GM19238 (cell line): ENCODE data around the gene ABCC6.
"Not testable (repeated sequence)": the region's sequence is repeated elsewhere in the genome, so short reads cannot be mapped to it uniquely, and the experiment has no call there.

Experiments
- DNase-seq: peaks from one replicate; pipeline ENCODE4 v3.0.0; 2011; ENCODE audit warnings: low spot score; ENCODE audit not compliant: insufficient read length

Gene ABCC6

GRCh38 chr16:16223662-16224241, 458 bp upstream of the ABCC6 start:
- DNase-seq: not testable (repeated sequence)

GRCh38 chr16:16221382-16221781, 1.9 kb downstream of the ABCC6 start:
- DNase-seq: not testable (repeated sequence)

- DNase-seq: not testable (repeated sequence)
These were observed 2.8 kb downstream of the ABCC6 start for GRCh38 chr16:16220449-16220848.

- DNase-seq: not testable (repeated sequence)
These were observed 4.5 kb downstream of the ABCC6 start for GRCh38 chr16:16218787-16219186.

GRCh38 chr16:16218349-16218748, 4.9 kb downstream of the ABCC6 start:
- not testable (repeated sequence) for DNase-seq

GRCh38 chr16:16213863-16214293, 9.4 kb downstream of the ABCC6 start:
- not testable (repeated sequence) for DNase-seq

GRCh38 chr16:16211404-16211803, 11.9 kb downstream of the ABCC6 start:
- DNase-seq: not testable (repeated sequence)

GRCh38 chr16:16208461-16208860, 14.8 kb downstream of the ABCC6 start:
- DNase-seq: not testable (repeated sequence)

- DNase-seq: not testable (repeated sequence)
These were observed 15.4 kb downstream of the ABCC6 start for GRCh38 chr16:16207787-16208334.

GRCh38 chr16:16207097-16207786, 16.1 kb downstream of the ABCC6 start:
- DNase-seq: not testable (repeated sequence)

- DNase-seq: not testable (repeated sequence)
These were observed 17.4 kb downstream of the ABCC6 start for GRCh38 chr16:16205864-16206263.

GRCh38 chr16:16204552-16204951, 18.7 kb downstream of the ABCC6 start:
- not testable (repeated sequence) for DNase-seq

GRCh38 chr16:16203494-16203893, 19.8 kb downstream of the ABCC6 start:
- DNase-seq: not testable (repeated sequence)

- DNase-seq: not testable (repeated sequence)
These were observed 20.7 kb downstream of the ABCC6 start for GRCh38 chr16:16202400-16203143.

- DNase-seq: not testable (repeated sequence)
These were observed 21.4 kb downstream of the ABCC6 start for GRCh38 chr16:16201880-16202279.

- DNase-seq: not testable (repeated sequence)
These were observed 22.9 kb downstream of the ABCC6 start for GRCh38 chr16:16200391-16200790.

- DNase-seq: not testable (repeated sequence)
These were observed 23.9 kb downstream of the ABCC6 start for GRCh38 chr16:16199428-16199827.

GRCh38 chr16:16197966-16198365, 25.3 kb downstream of the ABCC6 start:
- DNase-seq: no peak

- DNase-seq: no peak
These were observed 26.0 kb downstream of the ABCC6 start for GRCh38 chr16:16197331-16197730.

GRCh38 chr16:16196099-16196498, 27.2 kb downstream of the ABCC6 start:
- no peak for DNase-seq

GRCh38 chr16:16191493-16192167, 31.7 kb downstream of the ABCC6 start:
- no peak for DNase-seq
